Liver (tissue), 9 donors: ENCODE measurements around the gene FCRL6. TPM values are rescaled to one million over a fixed set of nuclear protein-coding genes. Genes with fewer than 3 reads are reported as not detected.

Experiments
- DNase-seq: peaks from one replicate; pipeline ENCODE4 v3.0.0-alpha.2; 2017; ENCODE audit warnings: low spot score
- H3K27ac ChIP-seq, 2 donors: one replicate each; pipeline ENCODE4 v1.7.0; 2013; ENCODE audit warnings: inconsistent platforms in 2 of 2, low read length in 2 of 2, control low read depth in 1 of 2, low read depth in 1 of 2, mild to moderate bottlenecking in 1 of 2
- H3K27me3 ChIP-seq, 4 donors: one replicate each; pipeline versions ENCODE4 v1.6.1 to v1.7.0; 2013; ENCODE audit warnings: low read length in 3 of 4, inconsistent platforms in 1 of 4, mild to moderate bottlenecking in 1 of 4, moderate library complexity in 1 of 4; ENCODE audit not compliant: control insufficient read depth in 4 of 4, insufficient read depth in 4 of 4
- H3K36me3 ChIP-seq, 4 donors: one replicate each; pipeline versions ENCODE4 v1.6.1 to v1.7.0; 2013; ENCODE audit warnings: low read length in 3 of 4, mild to moderate bottlenecking in 3 of 4, low read depth in 1 of 4, moderate library complexity in 1 of 4; ENCODE audit not compliant: control insufficient read depth in 4 of 4, insufficient read depth in 3 of 4
- H3K4me1 ChIP-seq, 4 donors: one replicate each; pipeline versions ENCODE4 v1.6.1 to v1.7.0; 2013; ENCODE audit warnings: low read length in 3 of 4, mild to moderate bottlenecking in 3 of 4, moderate library complexity in 1 of 4; ENCODE audit not compliant: control insufficient read depth in 4 of 4, insufficient read depth in 4 of 4
- H3K4me3 ChIP-seq, 3 donors: one replicate each; pipeline versions ENCODE4 v1.6.1 to v1.7.0; 2013; ENCODE audit warnings: low read length in 3 of 3, control low read depth in 1 of 3, low read depth in 1 of 3, mild to moderate bottlenecking in 1 of 3
- H3K9ac ChIP-seq, 2 donors: one replicate each; pipeline ENCODE4 v1.7.0; 2013; ENCODE audit warnings: low read length in 2 of 2, mild to moderate bottlenecking in 2 of 2, moderate library complexity in 2 of 2, control low read depth in 1 of 2, low read depth in 1 of 2
- H3K9me3 ChIP-seq, 4 donors: one replicate each; pipeline versions ENCODE4 v1.6.1 to v1.7.0; 2013; ENCODE audit warnings: low read length in 3 of 4; ENCODE audit not compliant: control insufficient read depth in 4 of 4
- EGR1 ChIP-seq, 2 donors: IDR thresholded peaks; 2 replicates each; pipeline ENCODE4 v1.6.1; 2016 to 2018; ENCODE audit warnings: antibody characterized with exemption in 2 of 2, low read depth in 2 of 2
- FOXA1 ChIP-seq: IDR thresholded peaks from 2 replicates; pipeline ENCODE4 v1.6.1; 2016; ENCODE audit warnings: antibody characterized with exemption
- FOXA2 ChIP-seq: IDR thresholded peaks from 2 replicates; pipeline ENCODE4 v1.6.1; 2016; ENCODE audit warnings: antibody characterized with exemption
- GABPA ChIP-seq, 2 donors: IDR thresholded peaks in 1 of 2; conservative IDR thresholded peaks in 1 of 2; 2 replicates each; pipeline ENCODE4 v1.6.1; 2016; ENCODE audit warnings: antibody characterized with exemption in 2 of 2, mild to moderate bottlenecking in 1 of 2, moderate library complexity in 1 of 2
- HNF4A ChIP-seq, 2 donors: conservative IDR thresholded peaks; 2 replicates each; pipeline ENCODE4 v1.6.1; 2016; ENCODE audit warnings: antibody characterized with exemption in 2 of 2, mild to moderate bottlenecking in 2 of 2
- HNF4G ChIP-seq: IDR thresholded peaks from 2 replicates; pipeline ENCODE4 v1.6.1; 2016; ENCODE audit warnings: antibody characterized with exemption
- JUND ChIP-seq, 2 donors: IDR thresholded peaks; 2 replicates each; pipeline ENCODE4 v1.6.1; 2016; ENCODE audit warnings: antibody characterized with exemption in 2 of 2
- NR2F2 ChIP-seq: IDR thresholded peaks from 2 replicates; pipeline ENCODE4 v1.6.1; 2016; ENCODE audit warnings: antibody characterized with exemption
- RAD21 ChIP-seq, 2 donors: IDR thresholded peaks; 2 replicates each; pipeline ENCODE4 v1.6.1; 2016; ENCODE audit warnings: antibody characterized with exemption in 2 of 2, mild to moderate bottlenecking in 2 of 2
- RXRA ChIP-seq, 2 donors: IDR thresholded peaks; 2 replicates each; pipeline ENCODE4 v1.6.1; 2017 to 2018; ENCODE audit warnings: antibody characterized with exemption in 2 of 2, mild to moderate bottlenecking in 1 of 2
- SP1 ChIP-seq: IDR thresholded peaks from 2 replicates; pipeline ENCODE4 v1.6.1; 2018; ENCODE audit warnings: antibody characterized with exemption, mild to moderate bottlenecking
- TAF1 ChIP-seq: conservative IDR thresholded peaks from 2 replicates; pipeline ENCODE4 v1.6.1; 2016; ENCODE audit warnings: antibody characterized with exemption, mild to moderate bottlenecking
- YY1 ChIP-seq: IDR thresholded peaks from 2 replicates; pipeline ENCODE4 v1.6.1; 2016; ENCODE audit warnings: antibody characterized with exemption, mild to moderate bottlenecking
- WGBS: extraction: QIAGEN DNeasy Blood & Tissue Kit; methylation state at CpG from one replicate; pipeline ENCODE4 v1.1.7; 2013; 5-methylcytosine and 5-hydroxymethylcytosine counted together
- polyA plus RNA-seq, 2 donors: library from polyadenylated mRNA; stranded (reverse) in 1 of 2; unstranded in 1 of 2; fragments of 200-250 nt in 1 of 2; fragments of >200 nt in 1 of 2; fragmentation: Nextera tagmentation in 1 of 2; extraction: Ambion mirVana in 1 of 2; gene quantifications; one replicate each; pipeline versions ENCODE4 v1.2.1 to v1.2.3, GENCODE V29; 2013 to 2015
- total RNA-seq, 2 donors: library from RNA; depleted of rRNA; stranded (reverse); fragments of >200 nt; gene quantifications; one replicate each; pipeline ENCODE4 v1.2.3, GENCODE V29; 2014
- TF ChIP-seq, protein P1 (sequence below): fragments of 150-350 bp; IDR thresholded peaks from 2 replicates; pipeline ENCODE4 v1.5.1; 2017; ENCODE audit warnings: improper control_type of control experiment, low read depth, low read length; ENCODE audit not compliant: missing input control
- TF ChIP-seq, protein P2 (sequence below): IDR thresholded peaks from 2 replicates; pipeline ENCODE4 v1.6.1; 2016; ENCODE audit warnings: antibody characterized with exemption, mild to moderate bottlenecking
- TF ChIP-seq, protein P3 (sequence below): IDR thresholded peaks from 2 replicates; pipeline ENCODE4 v1.6.1; 2016; ENCODE audit warnings: antibody characterized with exemption
- TF ChIP-seq, protein P4 (sequence below): IDR thresholded peaks from 2 replicates; pipeline ENCODE4 v1.6.1; 2016; ENCODE audit warnings: antibody characterized with exemption
- TF ChIP-seq, protein P5 (sequence below): IDR thresholded peaks from 2 replicates; pipeline ENCODE4 v1.6.1; 2016; ENCODE audit warnings: antibody characterized with exemption
- donor health status: healthy.
- donor health status: healthy.
- donor health status: healthy.
- donor health status: healthy.
- donor health status: healthy.

FCRL6 gene
- total and polyA plus RNA-seq, 4 donors, result 0.09 to 2.7 (median 0.71) TPM

DNA sequence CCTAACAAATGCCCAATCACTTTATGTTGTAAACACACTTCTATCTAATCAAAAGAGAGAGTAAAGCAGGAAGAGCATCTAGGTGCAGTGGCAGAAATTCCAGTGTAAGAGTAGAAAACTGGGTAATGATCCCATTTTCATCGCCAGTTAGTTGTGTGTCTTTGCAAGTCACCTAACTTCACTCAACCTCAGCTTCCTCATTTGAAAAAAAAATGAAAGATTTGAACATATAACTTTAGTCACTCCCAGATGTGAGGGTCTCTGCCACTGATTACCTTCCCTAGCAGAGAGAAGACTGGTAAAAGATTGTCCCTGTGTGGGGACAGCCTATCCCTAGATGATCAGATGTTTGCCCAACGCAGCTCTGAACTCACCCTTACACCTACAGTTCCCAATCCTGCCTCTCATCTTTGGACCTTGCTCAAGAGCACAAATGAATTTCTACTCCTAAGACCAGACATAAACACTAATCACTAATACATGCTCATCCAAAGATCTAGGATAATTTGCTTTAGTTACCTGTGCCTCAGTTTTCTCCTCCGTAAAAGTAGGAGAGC, 46.6 kb upstream of the FCRL6 start:
- 53% methylated on average over 3 of the region's 3 CpGs for WGBS
- Histone ChIP-seq H3K4me1 (peaks cover 5 to 60% (median 48%) of the 10 kb centered on the region in 4 donors), H3K9me3 (no peaks in the 10 kb centered on the region), H3K27me3 (no peaks in the 10 kb centered on the region), H3K27ac (peak overlapping the region; percentile 85 to 94), H3K9ac (no peak overlapping the region), H3K4me3 (peak overlapping the region in 2 of 3 donors; percentile 3 to 42), H3K36me3 (no peaks in the 10 kb centered on the region)
- no peak for DNase-seq
- TF ChIP-seq, protein P1, sequence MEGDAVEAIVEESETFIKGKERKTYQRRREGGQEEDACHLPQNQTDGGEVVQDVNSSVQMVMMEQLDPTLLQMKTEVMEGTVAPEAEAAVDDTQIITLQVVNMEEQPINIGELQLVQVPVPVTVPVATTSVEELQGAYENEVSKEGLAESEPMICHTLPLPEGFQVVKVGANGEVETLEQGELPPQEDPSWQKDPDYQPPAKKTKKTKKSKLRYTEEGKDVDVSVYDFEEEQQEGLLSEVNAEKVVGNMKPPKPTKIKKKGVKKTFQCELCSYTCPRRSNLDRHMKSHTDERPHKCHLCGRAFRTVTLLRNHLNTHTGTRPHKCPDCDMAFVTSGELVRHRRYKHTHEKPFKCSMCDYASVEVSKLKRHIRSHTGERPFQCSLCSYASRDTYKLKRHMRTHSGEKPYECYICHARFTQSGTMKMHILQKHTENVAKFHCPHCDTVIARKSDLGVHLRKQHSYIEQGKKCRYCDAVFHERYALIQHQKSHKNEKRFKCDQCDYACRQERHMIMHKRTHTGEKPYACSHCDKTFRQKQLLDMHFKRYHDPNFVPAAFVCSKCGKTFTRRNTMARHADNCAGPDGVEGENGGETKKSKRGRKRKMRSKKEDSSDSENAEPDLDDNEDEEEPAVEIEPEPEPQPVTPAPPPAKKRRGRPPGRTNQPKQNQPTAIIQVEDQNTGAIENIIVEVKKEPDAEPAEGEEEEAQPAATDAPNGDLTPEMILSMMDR, result peak; percentile 1
- TF ChIP-seq, protein P2, sequence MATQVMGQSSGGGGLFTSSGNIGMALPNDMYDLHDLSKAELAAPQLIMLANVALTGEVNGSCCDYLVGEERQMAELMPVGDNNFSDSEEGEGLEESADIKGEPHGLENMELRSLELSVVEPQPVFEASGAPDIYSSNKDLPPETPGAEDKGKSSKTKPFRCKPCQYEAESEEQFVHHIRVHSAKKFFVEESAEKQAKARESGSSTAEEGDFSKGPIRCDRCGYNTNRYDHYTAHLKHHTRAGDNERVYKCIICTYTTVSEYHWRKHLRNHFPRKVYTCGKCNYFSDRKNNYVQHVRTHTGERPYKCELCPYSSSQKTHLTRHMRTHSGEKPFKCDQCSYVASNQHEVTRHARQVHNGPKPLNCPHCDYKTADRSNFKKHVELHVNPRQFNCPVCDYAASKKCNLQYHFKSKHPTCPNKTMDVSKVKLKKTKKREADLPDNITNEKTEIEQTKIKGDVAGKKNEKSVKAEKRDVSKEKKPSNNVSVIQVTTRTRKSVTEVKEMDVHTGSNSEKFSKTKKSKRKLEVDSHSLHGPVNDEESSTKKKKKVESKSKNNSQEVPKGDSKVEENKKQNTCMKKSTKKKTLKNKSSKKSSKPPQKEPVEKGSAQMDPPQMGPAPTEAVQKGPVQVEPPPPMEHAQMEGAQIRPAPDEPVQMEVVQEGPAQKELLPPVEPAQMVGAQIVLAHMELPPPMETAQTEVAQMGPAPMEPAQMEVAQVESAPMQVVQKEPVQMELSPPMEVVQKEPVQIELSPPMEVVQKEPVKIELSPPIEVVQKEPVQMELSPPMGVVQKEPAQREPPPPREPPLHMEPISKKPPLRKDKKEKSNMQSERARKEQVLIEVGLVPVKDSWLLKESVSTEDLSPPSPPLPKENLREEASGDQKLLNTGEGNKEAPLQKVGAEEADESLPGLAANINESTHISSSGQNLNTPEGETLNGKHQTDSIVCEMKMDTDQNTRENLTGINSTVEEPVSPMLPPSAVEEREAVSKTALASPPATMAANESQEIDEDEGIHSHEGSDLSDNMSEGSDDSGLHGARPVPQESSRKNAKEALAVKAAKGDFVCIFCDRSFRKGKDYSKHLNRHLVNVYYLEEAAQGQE, result no peak
- TF ChIP-seq RXRA (IDR thresholded peaks at IDR 0.05) (peak; percentile 34 to 63), NR2F2 (no peak), SP1 (peak; percentile 54), JUND (IDR thresholded peaks at IDR 0.05) (no peak), TAF1 (peak; percentile 56), HNF4G (peak; percentile 54), HNF4A (conservative IDR thresholded peaks at IDR 0.05) (peak; percentile 81 to 89), YY1 (no peak), GABPA (IDR thresholded peaks at IDR 0.05 in 1 of 2, conservative IDR thresholded peaks at IDR 0.05 in 1 of 2) (no peak), FOXA1 (no peak), EGR1 (IDR thresholded peaks at IDR 0.05; ENCODE audit: low read depth in 2 of 2) (no peak), RAD21 (IDR thresholded peaks at IDR 0.05) (no peak), FOXA2 (no peak)
- TF ChIP-seq, protein P3, sequence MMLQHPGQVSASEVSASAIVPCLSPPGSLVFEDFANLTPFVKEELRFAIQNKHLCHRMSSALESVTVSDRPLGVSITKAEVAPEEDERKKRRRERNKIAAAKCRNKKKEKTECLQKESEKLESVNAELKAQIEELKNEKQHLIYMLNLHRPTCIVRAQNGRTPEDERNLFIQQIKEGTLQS, result no peak
- TF ChIP-seq, protein P4, sequence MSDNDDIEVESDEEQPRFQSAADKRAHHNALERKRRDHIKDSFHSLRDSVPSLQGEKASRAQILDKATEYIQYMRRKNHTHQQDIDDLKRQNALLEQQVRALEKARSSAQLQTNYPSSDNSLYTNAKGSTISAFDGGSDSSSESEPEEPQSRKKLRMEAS, result peak; percentile 29
- TF ChIP-seq, protein P5, sequence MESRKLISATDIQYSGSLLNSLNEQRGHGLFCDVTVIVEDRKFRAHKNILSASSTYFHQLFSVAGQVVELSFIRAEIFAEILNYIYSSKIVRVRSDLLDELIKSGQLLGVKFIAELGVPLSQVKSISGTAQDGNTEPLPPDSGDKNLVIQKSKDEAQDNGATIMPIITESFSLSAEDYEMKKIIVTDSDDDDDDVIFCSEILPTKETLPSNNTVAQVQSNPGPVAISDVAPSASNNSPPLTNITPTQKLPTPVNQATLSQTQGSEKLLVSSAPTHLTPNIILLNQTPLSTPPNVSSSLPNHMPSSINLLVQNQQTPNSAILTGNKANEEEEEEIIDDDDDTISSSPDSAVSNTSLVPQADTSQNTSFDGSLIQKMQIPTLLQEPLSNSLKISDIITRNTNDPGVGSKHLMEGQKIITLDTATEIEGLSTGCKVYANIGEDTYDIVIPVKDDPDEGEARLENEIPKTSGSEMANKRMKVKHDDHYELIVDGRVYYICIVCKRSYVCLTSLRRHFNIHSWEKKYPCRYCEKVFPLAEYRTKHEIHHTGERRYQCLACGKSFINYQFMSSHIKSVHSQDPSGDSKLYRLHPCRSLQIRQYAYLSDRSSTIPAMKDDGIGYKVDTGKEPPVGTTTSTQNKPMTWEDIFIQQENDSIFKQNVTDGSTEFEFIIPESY, result no peak
